ENCODE measurements around the gene IL12B. TPM values are rescaled to one million over a fixed set of nuclear protein-coding genes. Genes with fewer than 3 reads are reported as not detected.
"Not testable (repeated sequence)": the region's sequence is repeated elsewhere in the genome, so short reads cannot be mapped to it uniquely, and the experiment has no call there.

Gene IL12B
- total and polyA plus RNA-seq, 4 donors, result not detected

GRCh38 chr5:159350216-159350615, 19.9 kb upstream of the IL12B start:
- H3K36me3 ChIP-seq (ENCODE audit: control insufficient read depth in 1 of 2, insufficient read depth in 2 of 2, low read length in 1 of 2); H3K9me3 ChIP-seq (ENCODE audit: control insufficient read depth, low read length); H3K4me1 ChIP-seq (ENCODE audit: control insufficient read depth in 1 of 2, insufficient read depth in 2 of 2, low read length in 2 of 2); intact Hi-C loops (cut with DNase I); H3K27ac ChIP-seq (ENCODE audit: low read depth in 1 of 2, low read length in 2 of 2); DNase-seq; H3K27me3 ChIP-seq (ENCODE audit: control insufficient read depth in 1 of 2, insufficient read depth in 2 of 2, low read length in 1 of 2); H3K4me3 ChIP-seq (ENCODE audit: low read length in 2 of 2); ATAC-seq (ENCODE audit: low FRiP score): not testable (repeated sequence)
- WGBS, 2 donors, result 48 to 78% methylated on average over 2 of the region's 2 CpGs

GRCh38 chr5:159345861-159346260, 15.6 kb upstream of the IL12B start:
- ATAC-seq (ENCODE audit: low FRiP score), result no peak
- Histone ChIP-seq H3K4me1 (ENCODE audit: control insufficient read depth in 1 of 2, insufficient read depth in 2 of 2, low read length in 2 of 2) (peaks cover 0 to 2% of the 10 kb centered on the region in 2 donors), H3K36me3 (ENCODE audit: control insufficient read depth in 1 of 2, insufficient read depth in 2 of 2, low read length in 1 of 2) (no peaks in the 10 kb centered on the region), H3K27ac (ENCODE audit: low read depth in 1 of 2, low read length in 2 of 2) (no peak overlapping the region), H3K4me3 (ENCODE audit: low read length in 2 of 2) (no peak overlapping the region), H3K27me3 (ENCODE audit: control insufficient read depth in 1 of 2, insufficient read depth in 2 of 2, low read length in 1 of 2) (peaks cover 0 to 3% of the 10 kb centered on the region in 2 donors), H3K9me3 (ENCODE audit: control insufficient read depth, low read length) (peaks cover 12% of the 10 kb centered on the region)
- intact Hi-C loops (cut with DNase I), result no loop called here
- DNase-seq, result no peak
- WGBS, 2 donors, result 81 to 83% methylated on average over 4 of the region's 4 CpGs

- Histone ChIP-seq H3K27ac (ENCODE audit: low read depth in 1 of 2, low read length in 2 of 2) (no peak overlapping the region), H3K36me3 (ENCODE audit: control insufficient read depth in 1 of 2, insufficient read depth in 2 of 2, low read length in 1 of 2) (no peaks in the 10 kb centered on the region), H3K9me3 (ENCODE audit: control insufficient read depth, low read length) (peaks cover 12% of the 10 kb centered on the region), H3K4me3 (ENCODE audit: low read length in 2 of 2) (no peak overlapping the region), H3K27me3 (ENCODE audit: control insufficient read depth in 1 of 2, insufficient read depth in 2 of 2, low read length in 1 of 2) (peaks cover 0 to 3% of the 10 kb centered on the region in 2 donors), H3K4me1 (ENCODE audit: control insufficient read depth in 1 of 2, insufficient read depth in 2 of 2, low read length in 2 of 2) (peaks cover 0 to 2% of the 10 kb centered on the region in 2 donors)
- DNase-seq (no peak), ATAC-seq (ENCODE audit: low FRiP score) (no peak)
- 0% methylated on average over 1 of the region's 1 CpG for WGBS, 2 donors
- intact Hi-C loops (cut with DNase I), result no loop called here
These were observed 15.0 kb upstream of the IL12B start for GRCh38 chr5:159345336-159345735.

GRCh38 chr5:159343295-159344094, 13.2 kb upstream of the IL12B start:
- Histone ChIP-seq H3K27me3 (ENCODE audit: control insufficient read depth in 1 of 2, insufficient read depth in 2 of 2, low read length in 1 of 2) (peaks cover 0 to 3% of the 10 kb centered on the region in 2 donors), H3K36me3 (ENCODE audit: control insufficient read depth in 1 of 2, insufficient read depth in 2 of 2, low read length in 1 of 2) (no peaks in the 10 kb centered on the region), H3K9me3 (ENCODE audit: control insufficient read depth, low read length) (peaks cover 12% of the 10 kb centered on the region), H3K4me3 (ENCODE audit: low read length in 2 of 2) (no peak overlapping the region), H3K4me1 (ENCODE audit: control insufficient read depth in 1 of 2, insufficient read depth in 2 of 2, low read length in 2 of 2) (peaks cover 0 to 2% of the 10 kb centered on the region in 2 donors), H3K27ac (ENCODE audit: low read depth in 1 of 2, low read length in 2 of 2) (no peak overlapping the region)
- intact Hi-C loops (cut with DNase I), result no loop called here
- 64 to 76% methylated on average over 4 of the region's 4 CpGs for WGBS, 2 donors
- no peak for DNase-seq
- no peak for ATAC-seq (ENCODE audit: low FRiP score)

- H3K9me3 ChIP-seq (ENCODE audit: control insufficient read depth, low read length), result peaks cover 12% of the 10 kb centered on the region
These were observed 12.6 kb upstream of the IL12B start for GRCh38 chr5:159342840-159343239.

GRCh38 chr5:159341906-159342310, 11.6 kb upstream of the IL12B start:
- ATAC-seq (ENCODE audit: low FRiP score) (no peak), DNase-seq (peak in 1 of 2 donors; percentile 67)
- no peak overlapping the region for H3K4me3 ChIP-seq (ENCODE audit: low read length in 2 of 2)
- H3K27me3 ChIP-seq (ENCODE audit: control insufficient read depth in 1 of 2, insufficient read depth in 2 of 2, low read length in 1 of 2), result peaks cover 0 to 3% of the 10 kb centered on the region in 2 donors
- H3K9me3 ChIP-seq (ENCODE audit: control insufficient read depth, low read length), result peaks cover 12% of the 10 kb centered on the region
- H3K27ac ChIP-seq (ENCODE audit: low read depth in 1 of 2, low read length in 2 of 2), result no peak overlapping the region
- intact Hi-C loops (cut with DNase I), result no loop called here
- H3K4me1 ChIP-seq (ENCODE audit: control insufficient read depth in 1 of 2, insufficient read depth in 2 of 2, low read length in 2 of 2), result peaks cover 0 to 2% of the 10 kb centered on the region in 2 donors
- WGBS, 2 donors, result 19 to 20% methylated on average over 4 of the region's 4 CpGs
- no peaks in the 10 kb centered on the region for H3K36me3 ChIP-seq (ENCODE audit: control insufficient read depth in 1 of 2, insufficient read depth in 2 of 2, low read length in 1 of 2)

More at GRCh38 chr5:159342840-159343239, 12.6 kb upstream of the IL12B start:
- 97 to 100% methylated on average over 1 of the region's 1 CpG for whole genome bisulfite sequencing, 2 donors
- intact Hi-C loops (cut with DNase I), result no loop called here
- Histone ChIP-seq H3K27me3 (ENCODE audit: control insufficient read depth in 1 of 2, insufficient read depth in 2 of 2, low read length in 1 of 2) (peaks cover 0 to 3% of the 10 kb centered on the region in 2 donors), H3K4me1 (ENCODE audit: control insufficient read depth in 1 of 2, insufficient read depth in 2 of 2, low read length in 2 of 2) (peaks cover 0 to 2% of the 10 kb centered on the region in 2 donors), H3K27ac (ENCODE audit: low read depth in 1 of 2, low read length in 2 of 2) (no peak overlapping the region), H3K36me3 (ENCODE audit: control insufficient read depth in 1 of 2, insufficient read depth in 2 of 2, low read length in 1 of 2) (no peaks in the 10 kb centered on the region), H3K4me3 (ENCODE audit: low read length in 2 of 2) (no peak overlapping the region)
- DNase-seq, result no peak
- no peak for ATAC-seq (ENCODE audit: low FRiP score)

GRCh38 chr5:159341145-159341544, 10.9 kb upstream of the IL12B start:
- Histone ChIP-seq H3K9me3 (ENCODE audit: control insufficient read depth, low read length) (peaks cover 12% of the 10 kb centered on the region), H3K4me3 (ENCODE audit: low read length in 2 of 2) (no peak overlapping the region), H3K27ac (ENCODE audit: low read depth in 1 of 2, low read length in 2 of 2) (no peak overlapping the region), H3K4me1 (ENCODE audit: control insufficient read depth in 1 of 2, insufficient read depth in 2 of 2, low read length in 2 of 2) (peaks cover 0 to 2% of the 10 kb centered on the region in 2 donors), H3K27me3 (ENCODE audit: control insufficient read depth in 1 of 2, insufficient read depth in 2 of 2, low read length in 1 of 2) (peaks cover 0 to 3% of the 10 kb centered on the region in 2 donors), H3K36me3 (ENCODE audit: control insufficient read depth in 1 of 2, insufficient read depth in 2 of 2, low read length in 1 of 2) (no peaks in the 10 kb centered on the region)
- DNase-seq (no peak), ATAC-seq (ENCODE audit: low FRiP score) (no peak)
- intact Hi-C loops (cut with DNase I), result no loop called here
- 93 to 95% methylated on average over 2 of the region's 2 CpGs for WGBS, 2 donors

- Histone ChIP-seq H3K4me1 (ENCODE audit: control insufficient read depth in 1 of 2, insufficient read depth in 2 of 2, low read length in 2 of 2) (peaks cover 0 to 2% of the 10 kb centered on the region in 2 donors), H3K27me3 (ENCODE audit: control insufficient read depth in 1 of 2, insufficient read depth in 2 of 2, low read length in 1 of 2) (peaks cover 0 to 2% of the 10 kb centered on the region in 2 donors), H3K9me3 (ENCODE audit: control insufficient read depth, low read length) (peaks cover 11% of the 10 kb centered on the region), H3K4me3 (ENCODE audit: low read length in 2 of 2) (no peak overlapping the region), H3K36me3 (ENCODE audit: control insufficient read depth in 1 of 2, insufficient read depth in 2 of 2, low read length in 1 of 2) (no peaks in the 10 kb centered on the region), H3K27ac (ENCODE audit: low read depth in 1 of 2, low read length in 2 of 2) (no peak overlapping the region)
- DNase-seq (no peak), ATAC-seq (ENCODE audit: low FRiP score) (no peak)
- WGBS, 2 donors, result 93 to 95% methylated on average over 4 of the region's 4 CpGs
- intact Hi-C loops (cut with DNase I), result no loop called here
These were observed 10.2 kb upstream of the IL12B start for GRCh38 chr5:159340511-159340910.

GRCh38 chr5:159339460-159339859, 9.2 kb upstream of the IL12B start:
- ATAC-seq (ENCODE audit: low FRiP score), result no peak
- intact Hi-C loops (cut with DNase I), result no loop called here

More at GRCh38 chr5:159339460-159339859, 9.2 kb upstream of the IL12B start:
- Histone ChIP-seq H3K4me1 (ENCODE audit: control insufficient read depth in 1 of 2, insufficient read depth in 2 of 2, low read length in 2 of 2) (peaks cover 0 to 2% of the 10 kb centered on the region in 2 donors), H3K4me3 (ENCODE audit: low read length in 2 of 2) (no peak overlapping the region), H3K36me3 (ENCODE audit: control insufficient read depth in 1 of 2, insufficient read depth in 2 of 2, low read length in 1 of 2) (no peaks in the 10 kb centered on the region), H3K27me3 (ENCODE audit: control insufficient read depth in 1 of 2, insufficient read depth in 2 of 2, low read length in 1 of 2) (no peaks in the 10 kb centered on the region), H3K27ac (ENCODE audit: low read depth in 1 of 2, low read length in 2 of 2) (no peak overlapping the region), H3K9me3 (ENCODE audit: control insufficient read depth, low read length) (peaks cover 5% of the 10 kb centered on the region)
- DNase-seq, result no peak
- 76 to 78% methylated on average over 2 of the region's 2 CpGs for WGBS, 2 donors

All from aorta (tissue), 5 donors.